Neural cell (in vitro differentiated cells): ENCODE data around the gene CLEC18A. TPM values are rescaled to one million over a fixed set of nuclear protein-coding genes. Genes with fewer than 3 reads are reported as not detected.

Experiments
- H2AFZ ChIP-seq: fragments of 200-600, 300-800 bp; sonication (generic), shearing (Covaris generic); 2 replicates; pipeline ENCODE4 v1.6.0; 2014; ENCODE audit warnings: low read depth, mild to moderate bottlenecking, antibody characterized with exemption, low read length, moderate library complexity
- H3F3A ChIP-seq: fragments of 200-600 bp; shearing (Covaris generic); 2 replicates; pipeline ENCODE4 v1.6.1; 2016; ENCODE audit warnings: mild to moderate bottlenecking, moderate library complexity, mixed read lengths, antibody characterized with exemption, low read length; ENCODE audit not compliant: insufficient read depth, poor library complexity, severe bottlenecking
- H3K27ac ChIP-seq: fragments of 200-600, 300-800 bp; sonication (generic), shearing (Covaris generic); 2 replicates; pipeline ENCODE4 v1.5.1; 2014; ENCODE audit warnings: mild to moderate bottlenecking, low read length, moderate library complexity
- H3K27me3 ChIP-seq: fragments of 300-800, 200-600 bp; sonication (generic), shearing (Covaris generic); 2 replicates; pipeline ENCODE4 v1.6.0; 2014; ENCODE audit warnings: mild to moderate bottlenecking, low read depth, low read length, moderate library complexity; ENCODE audit not compliant: insufficient read depth
- H3K36me3 ChIP-seq: fragments of 300-800, 200-600 bp; sonication (generic), shearing (Covaris generic); 2 replicates; pipeline ENCODE4 v1.5.1; 2014; ENCODE audit warnings: mild to moderate bottlenecking, antibody characterized with exemption, low read length, moderate library complexity; ENCODE audit not compliant: insufficient read depth
- H3K4me2 ChIP-seq: fragments of 300-800, 200-600 bp; sonication (generic), shearing (Covaris generic); 2 replicates; pipeline ENCODE4 v1.6.0; 2014; ENCODE audit warnings: mild to moderate bottlenecking, low read length
- H3K4me3 ChIP-seq: fragments of 300-800, 200-600 bp; sonication (generic), shearing (Covaris generic); 2 replicates; pipeline ENCODE4 v1.5.1; 2014; ENCODE audit warnings: mild to moderate bottlenecking, low read length, moderate library complexity
- H3K79me2 ChIP-seq: fragments of 200-600 bp; shearing (Covaris generic); replicated peaks from 2 replicates; pipeline ENCODE4 v1.6.0; 2014; ENCODE audit warnings: mild to moderate bottlenecking, low read length, moderate library complexity; ENCODE audit not compliant: insufficient read depth
- H3K9ac ChIP-seq: fragments of 300-800, 200-600 bp; sonication (generic), shearing (Covaris generic); 2 replicates; pipeline ENCODE4 v1.6.1; 2016; ENCODE audit warnings: mild to moderate bottlenecking, low read length, mixed read lengths
- H3K9me2 ChIP-seq: fragments of 200-600 bp; shearing (Covaris generic); 2 replicates; pipeline ENCODE4 v1.6.1; 2016; ENCODE audit warnings: mild to moderate bottlenecking, low read length, mixed read lengths; ENCODE audit not compliant: insufficient read depth
- H3K9me3 ChIP-seq: fragments of 200-600, 300-800 bp; sonication (generic), shearing (Covaris generic); 2 replicates; pipeline ENCODE4 v1.6.1; 2016; ENCODE audit warnings: mild to moderate bottlenecking, mixed run types, low read length, moderate library complexity, mixed read lengths
- H4K20me1 ChIP-seq: fragments of 200-600 bp; shearing (Covaris generic); 2 replicates; pipeline ENCODE4 v1.6.1; 2016; ENCODE audit warnings: mild to moderate bottlenecking, mixed run types; ENCODE audit not compliant: insufficient read depth
- CTCF ChIP-seq: fragments of 450-650 bp; IDR thresholded peaks from 2 replicates; pipeline ENCODE4 v1.5.1; 2014; ENCODE audit warnings: antibody characterized with exemption, mild to moderate bottlenecking, moderate library complexity; ENCODE audit not compliant: poor library complexity, severe bottlenecking
- EP300 ChIP-seq: fragments of 450-650 bp; conservative IDR thresholded peaks from 2 replicates; pipeline ENCODE4 v1.6.1; 2014; ENCODE audit warnings: antibody characterized with exemption, mild to moderate bottlenecking, moderate library complexity; ENCODE audit not compliant: poor library complexity, severe bottlenecking
- EZH2 ChIP-seq: fragments of 200-600, 300-800 bp; shearing (Covaris generic), sonication (generic); IDR thresholded peaks from 2 replicates; pipeline ENCODE4 v1.6.1; 2014; ENCODE audit warnings: antibody characterized with exemption, low read length, borderline replicate concordance, mild to moderate bottlenecking; ENCODE audit not compliant: insufficient read depth, poor library complexity, severe bottlenecking
- MXI1 ChIP-seq: fragments of 450-650 bp; conservative IDR thresholded peaks from 2 replicates; pipeline ENCODE4 v1.6.1; 2014; ENCODE audit warnings: antibody characterized with exemption, mild to moderate bottlenecking; ENCODE audit not compliant: poor library complexity, severe bottlenecking
- POLR2AphosphoS5 ChIP-seq: IDR thresholded peaks from 2 replicates; pipeline ENCODE4 v1.6.1; 2012
- RAD21 ChIP-seq: fragments of 450-650 bp; conservative IDR thresholded peaks from 2 replicates; pipeline ENCODE4 v1.6.1; 2014; ENCODE audit warnings: antibody characterized with exemption, mild to moderate bottlenecking, moderate library complexity
- REST ChIP-seq: IDR thresholded peaks from 2 replicates; pipeline ENCODE4 v1.6.1; 2012; ENCODE audit warnings: borderline replicate concordance
- SMC3 ChIP-seq: fragments of 450-650 bp; conservative IDR thresholded peaks from 2 replicates; pipeline ENCODE4 v1.6.1; 2014; ENCODE audit warnings: antibody characterized with exemption, mild to moderate bottlenecking, moderate library complexity; ENCODE audit not compliant: poor library complexity
- TAF1 ChIP-seq: IDR thresholded peaks from 2 replicates; pipeline ENCODE4 v1.6.1; 2012; ENCODE audit warnings: low read depth
- polyA plus RNA-seq: library from polyadenylated mRNA; depleted of rRNA; stranded (reverse); fragments of >200 nt; gene quantifications from 2 replicates; pipeline ENCODE4 v1.2.3, GENCODE V29; 2014

CLEC18A gene
- polyA plus RNA-seq, 1 donor from 2014 or later, result 2.0 TPM

GRCh38 chr16:69932228-69932627, 18.9 kb upstream of the CLEC18A start:
- Histone ChIP-seq H3K4me3 (no peak overlapping the region), H3K9ac (no peak overlapping the region), H4K20me1 (no peaks in the 10 kb centered on the region), H3F3A (no peaks in the 10 kb centered on the region), H3K79me2 (no peaks in the 10 kb centered on the region), H3K9me2 (no peaks in the 10 kb centered on the region), H2AFZ (no peak overlapping the region), H3K4me2 (no peak overlapping the region), H3K36me3 (peaks cover 4% of the 10 kb centered on the region), H3K9me3 (no peaks in the 10 kb centered on the region), H3K27me3 (no peaks in the 10 kb centered on the region), H3K27ac (no peak overlapping the region)
- TF ChIP-seq SMC3 (no peak), EP300 (no peak), MXI1 (no peak), CTCF (no peak), RAD21 (no peak), EZH2 (no peak), TAF1 (no peak), REST (no peak), POLR2AphosphoS5 (no peak)

- Histone ChIP-seq H2AFZ (no peak overlapping the region), H3K4me2 (no peak overlapping the region), H3K9me2 (no peaks in the 10 kb centered on the region), H4K20me1 (no peaks in the 10 kb centered on the region), H3K79me2 (no peaks in the 10 kb centered on the region), H3K4me3 (no peak overlapping the region), H3K36me3 (peaks cover 4% of the 10 kb centered on the region), H3K27me3 (no peaks in the 10 kb centered on the region), H3K27ac (no peak overlapping the region), H3K9ac (no peak overlapping the region), H3F3A (no peaks in the 10 kb centered on the region), H3K9me3 (no peaks in the 10 kb centered on the region)
- TF ChIP-seq EZH2, result no peak
- no peak for TF ChIP-seq TAF1
- TF ChIP-seq POLR2AphosphoS5, result no peak
- TF ChIP-seq EP300, result no peak
- no peak for TF ChIP-seq CTCF
- no peak for TF ChIP-seq SMC3
- TF ChIP-seq RAD21, result no peak
- TF ChIP-seq MXI1, result no peak
- TF ChIP-seq REST, result no peak
Observed at GRCh38 chr16:69932691-69933392, 18.3 kb upstream of the CLEC18A start.
